Pancreas (tissue), 10 donors: ENCODE results near the gene TBX21. TPM values are rescaled to one million over a fixed set of nuclear protein-coding genes. Genes with fewer than 3 reads are reported as not detected.
"Not testable (repeated sequence)": the region's sequence is repeated elsewhere in the genome, so short reads cannot be mapped to it uniquely, and the experiment has no call there.

Experiments
- ATAC-seq, 4 donors: fragments of 200-7000 bp; cut with Tn5 transposase; one replicate each; pipeline versions ENCODE4 v1.8.0 to v1.9.1; 2020; ENCODE audit warnings: mild to moderate bottlenecking in 4 of 4, moderate library complexity in 4 of 4
- DNase-seq, 6 donors: peaks; one replicate each; pipeline ENCODE4 v3.0.0-alpha.2; 2020
- FAIRE-seq: peaks from 2 replicates; lab custom pipeline; 2012; peaks lifted over from hg19 to GRCh38; lab: Jason Lieb, UNC
- H3K27ac ChIP-seq, 4 donors: fragments of 200-600 bp; sonication (generic); 1 replicate in 3 of 4; 2 replicates in 1 of 4; pipeline versions ENCODE4 v1.5.0 to v1.8.0; 2020
- H3K27me3 ChIP-seq, 4 donors: fragments of 200-600 bp; one replicate each; pipeline ENCODE4 v1.8.0; 2021
- H3K36me3 ChIP-seq, 3 donors: fragments of 200-600 bp; sonication (generic) in 1 of 3; one replicate each; pipeline versions ENCODE4 v1.5.0 to v1.8.0; 2020 to 2021
- H3K4me1 ChIP-seq, 3 donors: fragments of 200-600 bp; one replicate each; pipeline ENCODE4 v1.8.0; 2021
- H3K4me3 ChIP-seq, 4 donors: fragments of 200-600 bp; sonication (generic) in 2 of 4; one replicate each; pipeline versions ENCODE4 v1.5.0 to v1.8.0; 2020 to 2021
- H3K9me3 ChIP-seq, 4 donors: fragments of 200-600 bp; one replicate each; pipeline ENCODE4 v1.8.0; 2021
- CTCF ChIP-seq, 4 donors: fragments of 200-600 bp; sonication (generic) in 3 of 4; IDR thresholded peaks; one replicate each; pipeline versions ENCODE4 v1.5.0 to v1.8.0; 2021; ENCODE audit warnings: antibody characterized with exemption in 4 of 4
- WGBS, 2 donors: extraction: QIAGEN DNeasy Blood & Tissue Kit; methylation state at CpG; one replicate each; pipeline ENCODE4 v1.1.7; 2013; 5-methylcytosine and 5-hydroxymethylcytosine counted together
- intact Hi-C, 3 donors: fragments of 100-400 bp; cut with DNase I; formaldehyde crosslinking; loops; one replicate each; pipeline versions ENCODE4 v1.11.1 to v1.14.2; 2022
- polyA plus RNA-seq, 2 donors: library from polyadenylated mRNA; stranded (reverse); fragments of 200-250 nt; gene quantifications; one replicate each; pipeline ENCODE4 v1.2.3, GENCODE V29; 2013
- total RNA-seq, 6 donors: library from RNA; stranded (reverse); fragmentation: NEBNext Ultra II Directional in 4 of 6; extraction: Animal tissue kit (Norgen Biotek cat#: 25700) in 4 of 6; gene quantifications; one replicate each; pipeline versions ENCODE4 v1.2.1 to v1.2.4, GENCODE V29; 2021 to 2023
- donor health status: healthy with polysubstance abuse.
- donor health status: DM: no; HTN: no; CAD: no; lungs with moderate emphysema.
- donor health status: DM: no; HTN: no; CAD: no.
- donor health status: control.
- donor health status: control.
- donor health status: Bipolar disorder and iron deficiency.
- donor health status: DM: yes; HTN: yes; CAD: no.
- donor health status: DM: no; HTN: no; CAD: no.
- donor health status: DM: no; HTN: no; CAD: no.
- donor health status: DM: yes; HTN: yes; CAD: no.

The TBX21 gene
- total and polyA plus RNA-seq, 8 donors, result 0.09 to 0.40 (median 0.17) TPM; not detected in 2

DNA sequence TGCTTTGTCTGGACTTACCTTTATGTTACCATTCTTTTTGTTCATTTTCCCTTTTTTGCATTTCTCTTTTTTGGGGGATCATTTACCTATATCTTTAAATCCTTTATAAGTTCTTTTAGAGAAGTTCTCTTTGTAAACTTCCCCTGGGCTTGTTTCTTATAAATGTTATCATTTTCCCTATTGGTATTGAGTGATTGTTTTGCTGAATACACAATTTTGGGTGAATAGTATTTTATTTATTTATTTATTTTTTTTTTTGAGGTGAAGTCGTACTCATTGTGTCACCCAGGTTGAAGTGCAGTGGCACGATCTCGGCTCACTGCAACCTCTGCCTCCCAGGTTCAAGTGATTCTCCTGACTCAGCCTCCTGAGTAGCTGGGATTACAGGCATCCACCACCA lies 18.4 kb downstream of the TBX21 start:
- Histone ChIP-seq H3K4me1 (no peaks in the 10 kb centered on the region), H3K36me3 (no peaks in the 10 kb centered on the region), H3K4me3 (no peak overlapping the region), H3K27ac (no peak overlapping the region), H3K27me3 (no peaks in the 10 kb centered on the region), H3K9me3 (no peaks in the 10 kb centered on the region)
- FAIRE-seq, result no peak
- WGBS, 2 donors, result 62 to 76% methylated on average over 3 of the region's 3 CpGs
- TF ChIP-seq CTCF (IDR thresholded peaks at IDR 0.05), result no peak
- intact Hi-C loops, result no loop called here
- no peak for ATAC-seq
- no peak for DNase-seq

DNA sequence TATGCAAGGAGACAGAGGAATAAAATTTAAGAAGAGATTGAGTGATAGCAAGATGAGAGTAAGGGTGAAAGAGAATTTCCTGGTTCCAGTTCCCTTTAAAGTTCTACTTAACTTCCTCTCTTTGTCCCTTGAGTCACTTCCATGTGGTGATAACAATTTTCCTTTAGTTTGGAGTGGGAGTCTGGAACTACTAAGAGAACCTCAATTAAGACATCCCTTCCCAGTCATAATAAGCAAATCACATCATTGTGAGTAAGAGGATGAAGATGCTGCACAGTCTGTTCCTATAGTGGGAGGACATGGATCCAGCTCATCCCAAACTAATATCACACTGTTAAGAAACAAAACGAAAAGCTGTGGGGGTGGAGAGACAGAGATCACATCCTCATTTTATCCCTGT lies 24.4 kb downstream of the TBX21 start:
- Histone ChIP-seq H3K4me1 (no peaks in the 10 kb centered on the region), H3K36me3 (no peaks in the 10 kb centered on the region), H3K4me3 (no peak overlapping the region), H3K27ac (no peak overlapping the region), H3K9me3 (no peaks in the 10 kb centered on the region), H3K27me3 (no peaks in the 10 kb centered on the region)
- DNase-seq, result no peak
- TF ChIP-seq CTCF (IDR thresholded peaks at IDR 0.05), result no peak
- intact Hi-C loops, result no loop called here
- no peak for ATAC-seq
- no peak for FAIRE-seq
- 24% methylated on average over 1 of the region's 1 CpG for WGBS, 2 donors

DNA sequence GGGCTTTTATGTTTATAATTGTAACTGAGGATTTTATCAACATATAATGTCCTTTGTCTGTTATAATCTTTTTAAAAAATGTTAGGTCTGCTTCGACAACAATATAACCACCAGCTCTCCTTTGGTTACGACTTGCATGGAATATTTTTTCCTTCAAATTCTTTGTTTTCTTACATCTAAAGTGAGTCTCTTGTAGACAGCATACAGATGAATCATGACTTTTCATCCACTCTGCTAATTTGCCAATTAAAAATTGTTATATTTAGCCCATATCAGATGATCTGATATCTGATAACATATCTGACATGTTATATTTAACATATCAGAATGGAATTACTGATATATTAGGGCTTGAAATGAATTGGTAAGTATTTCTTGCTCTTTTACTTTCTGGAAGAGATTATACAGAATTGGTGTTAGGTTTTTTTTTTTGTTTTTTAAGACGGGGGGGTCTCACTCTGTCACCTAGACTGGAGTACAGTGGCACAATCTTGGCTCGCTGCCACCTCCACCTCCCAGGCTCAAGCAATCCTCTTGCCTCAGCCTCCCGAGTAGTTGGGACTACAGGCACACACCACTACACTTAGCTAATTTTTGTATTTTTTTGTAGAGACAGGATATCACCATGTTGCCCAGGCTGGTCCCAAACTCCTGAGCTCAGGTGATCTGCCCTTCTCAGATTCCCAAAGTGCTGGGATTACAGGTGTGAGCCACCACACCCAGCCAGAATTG lies 27.5 kb downstream of the TBX21 start:
- no peaks in the 10 kb centered on the region for H3K36me3 ChIP-seq
- no peak for DNase-seq
- intact Hi-C loops, result no loop called here
- H3K4me3 ChIP-seq, result no peak overlapping the region
- ATAC-seq, result no peak
- no peak for TF ChIP-seq CTCF (IDR thresholded peaks at IDR 0.05)
- no peak for FAIRE-seq
- WGBS, 2 donors, result 50 to 55% methylated on average over 5 of the region's 5 CpGs
- H3K4me1 ChIP-seq, result no peaks in the 10 kb centered on the region
- no peak overlapping the region for H3K27ac ChIP-seq
- no peaks in the 10 kb centered on the region for H3K9me3 ChIP-seq
- H3K27me3 ChIP-seq, result no peaks in the 10 kb centered on the region

- ATAC-seq (no peak), DNase-seq (no peak), FAIRE-seq (no peak)
- Histone ChIP-seq H3K9me3 (no peaks in the 10 kb centered on the region), H3K4me1 (no peaks in the 10 kb centered on the region), H3K4me3 (no peak overlapping the region), H3K36me3 (no peaks in the 10 kb centered on the region), H3K27me3 (no peaks in the 10 kb centered on the region), H3K27ac (no peak overlapping the region)
- no peak for TF ChIP-seq CTCF (IDR thresholded peaks at IDR 0.05)
- intact Hi-C loops, result no loop called here
- WGBS, 2 donors, result 81 to 90% methylated on average over 2 of the region's 2 CpGs
Measured at GRCh38 chr17:47762728-47763127, 29.7 kb downstream of the TBX21 start.

- no peak for TF ChIP-seq CTCF (IDR thresholded peaks at IDR 0.05)
- Histone ChIP-seq H3K4me1 (no peaks in the 10 kb centered on the region), H3K27me3 (no peaks in the 10 kb centered on the region), H3K36me3 (no peaks in the 10 kb centered on the region), H3K27ac (no peak overlapping the region), H3K9me3 (no peaks in the 10 kb centered on the region), H3K4me3 (no peak overlapping the region)
- ATAC-seq (no peak), FAIRE-seq (no peak), DNase-seq (no peak)
- WGBS, 2 donors, result 61 to 71% methylated on average over 3 of the region's 3 CpGs
- intact Hi-C loops, result no loop called here
Measured at GRCh38 chr17:47763913-47764582, 31.0 kb downstream of the TBX21 start.

- H3K27me3 ChIP-seq, result peaks cover 0 to 11% (median 0%) of the 10 kb centered on the region in 4 donors
- H3K36me3 ChIP-seq, H3K27ac ChIP-seq, intact Hi-C loops, H3K9me3 ChIP-seq, DNase-seq, H3K4me3 ChIP-seq, ATAC-seq, H3K4me1 ChIP-seq, FAIRE-seq: not testable (repeated sequence)
- WGBS, 2 donors, result 69 to 81% methylated on average over 9 of the region's 9 CpGs
Measured at GRCh38 chr17:47773649-47774048, 40.6 kb downstream of the TBX21 start.
